ENCODE data around the gene DNAJC16.

- TF ChIP-seq EZH2phosphoT487 (conservative IDR thresholded peaks at IDR 0.05; ENCODE audit: low read length) (no peak), CTCF (IDR thresholded peaks at IDR 0.05; ENCODE audit: insufficient read depth, low read length, poor library complexity, severe bottlenecking) (no peak)
These were observed 53.0 kb downstream of the DNAJC16 start for GRCh38 chr1:15579683-15580047.

Data from SU-DHL-6 (cell line).